HepG2 (cell line): ENCODE measurements around the gene KRT71. TPM values are rescaled to one million over a fixed set of nuclear protein-coding genes. Genes with fewer than 3 reads are reported as not detected.

Experiments
- ATAC-seq: fragments of 200-7000 bp; cut with Tn5 transposase; 3 replicates; pipeline ENCODE4 v1.9.1; 2020; ENCODE audit warnings: mild to moderate bottlenecking, moderate library complexity
- BruUV-seq: library from RNA; stranded (reverse); fragments of 400-500 nt; replicated peaks from 2 replicates; lab custom pipeline; 2021; lab: Mats Ljungman, UMichigan
- CTCF ChIA-PET: fragments of 300-600 bp; formaldehyde crosslinking; extraction: SDS; loops from one replicate; lab custom pipeline; 2021; ENCODE audit warnings: low total read pairs, inconsistent platforms, low intra/inter-chr PET ratio; lab: Yijun Ruan, JAX
- POLR2A ChIA-PET: fragments of 350-600 bp; sonication (Branson Sonifier 250); formaldehyde crosslinking; loops from one replicate; lab custom pipeline; 2020; ENCODE audit warnings: antibody characterized with exemption, inconsistent platforms; lab: Yijun Ruan, JAX
- DNase-seq: peaks from one replicate; pipeline ENCODE4 v3.0.0-alpha.2; 2015; ENCODE audit warnings: low spot score
- FAIRE-seq: peaks from 3 replicates; lab custom pipeline; 2011; peaks lifted over from hg19 to GRCh38; lab: Jason Lieb, UNC
- H2AFZ ChIP-seq: one replicate; pipeline ENCODE4 v1.6.1; 2011; ENCODE audit warnings: low read length, inconsistent platforms
- H3K27ac ChIP-seq: fragments of 300-600 bp; 3 replicates; pipeline ENCODE4 v1.8.0; 2011; ENCODE audit warnings: mixed run types, mild to moderate bottlenecking, mixed read lengths, low read length, inconsistent platforms; ENCODE audit not compliant: insufficient read depth; ENCODE audit errors: extremely low read length
- H3K27me3 ChIP-seq, 2 experiments: fragments of 200-600 bp in 1 of 2; 2 replicates in 1 of 2; 3 replicates in 1 of 2; pipeline versions ENCODE4 v1.6.0 to v1.8.0; 2011; ENCODE audit warnings: low read length in 2 of 2, mild to moderate bottlenecking in 2 of 2, moderate library complexity in 2 of 2, inconsistent platforms in 1 of 2; ENCODE audit not compliant: insufficient read depth in 2 of 2, control insufficient read depth in 1 of 2
- H3K36me3 ChIP-seq, 2 experiments: fragments of 200-600 bp in 1 of 2; replicated peaks in 1 of 2; 2 replicates in 1 of 2; 3 replicates in 1 of 2; pipeline versions ENCODE4 v1.5.1 to v1.8.0; 2011; ENCODE audit warnings: low read length in 2 of 2, inconsistent platforms in 1 of 2; ENCODE audit not compliant: insufficient read depth in 2 of 2, control insufficient read depth in 1 of 2
- H3K4me1 ChIP-seq: 2 replicates; pipeline ENCODE4 v1.5.1; 2012; ENCODE audit warnings: low read length, inconsistent platforms; ENCODE audit not compliant: insufficient read depth
- H3K4me2 ChIP-seq: 2 replicates; pipeline ENCODE4 v1.6.0; 2011; ENCODE audit warnings: low read depth, low read length, inconsistent platforms
- H3K4me3 ChIP-seq, 3 experiments: fragments of 200-600 bp in 1 of 3; sonication (generic), shearing (Covaris generic) in 1 of 3; replicated peaks in 1 of 3; 2 replicates each; pipeline ENCODE4 v1.5.1; 2011 to 2016; ENCODE audit warnings: low read length in 3 of 3, inconsistent platforms in 2 of 3, low read depth in 2 of 3, mild to moderate bottlenecking in 2 of 3, control low read depth in 1 of 3, mixed read lengths in 1 of 3; ENCODE audit not compliant: insufficient read depth in 1 of 3
- H3K79me2 ChIP-seq: one replicate; pipeline ENCODE4 v1.6.1; 2011; ENCODE audit warnings: low read length, inconsistent platforms; ENCODE audit not compliant: insufficient read depth
- H3K9ac ChIP-seq: 2 replicates; pipeline ENCODE4 v1.6.0; 2011; ENCODE audit warnings: mild to moderate bottlenecking, low read depth, low read length, inconsistent platforms; ENCODE audit not compliant: insufficient read depth
- H3K9me3 ChIP-seq: 2 replicates; pipeline ENCODE4 v1.5.1; 2012; ENCODE audit warnings: mild to moderate bottlenecking, low read length
- H4K20me1 ChIP-seq: 2 replicates; pipeline ENCODE4 v1.6.0; 2011; ENCODE audit warnings: inconsistent platforms, mild to moderate bottlenecking, low read length, moderate library complexity; ENCODE audit not compliant: insufficient read depth
- ATM ChIP-seq: fragments of 450-650 bp; IDR thresholded peaks from 2 replicates; pipeline ENCODE4 v1.7.1; 2017; ENCODE audit warnings: mild to moderate bottlenecking, borderline replicate concordance
- FOXP1 ChIP-seq, 2 experiments: fragments of 450-650 bp in 1 of 2; IDR thresholded peaks; 2 replicates each; pipeline ENCODE4 v1.6.1; 2017 to 2018; ENCODE audit warnings: antibody characterized with exemption in 1 of 2
- KLF6 ChIP-seq: IDR thresholded peaks from 2 replicates; pipeline ENCODE4 v1.8.0; 2016; ENCODE audit warnings: missing biosample characterization, missing genetic modification reagents
- PAF1 ChIP-seq: IDR thresholded peaks from 2 replicates; pipeline ENCODE4 v1.6.1; 2016; ENCODE audit warnings: missing genetic modification reagents, missing compliant biosample characterization
- POLR2G ChIP-seq: fragments of 200-400 bp; formaldehyde crosslinking; IDR thresholded peaks from 2 replicates; pipeline ENCODE4 v1.6.1; 2018; ENCODE audit warnings: mild to moderate bottlenecking, low read depth, low read length, moderate library complexity
- RFX1 ChIP-seq: fragments of 450-650 bp; IDR thresholded peaks from 2 replicates; pipeline ENCODE4 v1.6.1; 2017
- TBP ChIP-seq: sonication (generic); formaldehyde crosslinking; IDR thresholded peaks from 2 replicates; pipeline ENCODE4 v1.5.0; 2020; ENCODE audit warnings: missing genetic modification reagents
- WIZ ChIP-seq: sonication (generic); formaldehyde crosslinking; IDR thresholded peaks from 2 replicates; pipeline ENCODE4 v1.5.1; 2020; ENCODE audit warnings: mild to moderate bottlenecking, missing genetic modification reagents
- ZBTB42 ChIP-seq: sonication (generic); formaldehyde crosslinking; IDR thresholded peaks from 2 replicates; pipeline ENCODE4 v1.5.0; 2020; ENCODE audit warnings: mild to moderate bottlenecking, missing genetic modification reagents
- ZFP62 ChIP-seq: sonication (generic); formaldehyde crosslinking; IDR thresholded peaks from 2 replicates; pipeline ENCODE4 v1.4.0; 2020; ENCODE audit warnings: missing genetic modification reagents
- ZNF431 ChIP-seq: sonication (generic); formaldehyde crosslinking; IDR thresholded peaks from 2 replicates; pipeline ENCODE4 v1.9.0; 2022; ENCODE audit warnings: missing genetic modification reagents, low read depth, mild to moderate bottlenecking, borderline replicate concordance
- ZNF761 ChIP-seq: sonication (generic); formaldehyde crosslinking; conservative IDR thresholded peaks from 2 replicates; pipeline ENCODE4 v1.4.0; 2020; ENCODE audit warnings: mild to moderate bottlenecking, missing genetic modification reagents
- WGBS: methylation state at CpG from one replicate; pipeline ENCODE4 v1.1.6; 2017; ENCODE audit warnings: low lambda C conversion rate; 5-methylcytosine and 5-hydroxymethylcytosine counted together
- in situ Hi-C: cut with HindIII; loops from 2 replicates; pipeline ENCODE4 v1.10.0; 2017; ENCODE audit warnings: low pct_unique_long_range_greater_than_20kb; ENCODE audit not compliant: extremely low pct_ligation_motif_present
- intact Hi-C: fragments of 100-400 bp; cut with micrococcal nuclease; formaldehyde crosslinking; loops from one replicate; pipeline ENCODE4 v1.10.0; 2022; ENCODE audit not compliant: unreplicated experiment
- polyA plus RNA-seq, 8 experiments: library from polyadenylated mRNA; depleted of rRNA in 3 of 8; stranded (reverse) in 7 of 8; unstranded in 1 of 8; fragments of >200 nt; fragmentation: Illumina TruSeq in 4 of 8; extraction: Trizol in 4 of 8; gene quantifications; 2 replicates each; pipeline versions ENCODE4 v1.2.1 to v1.2.3, GENCODE V29; 2011 to 2016; ENCODE audit warnings: low read depth in 4 of 8, missing spikeins in 1 of 8, mixed read lengths in 1 of 8; ENCODE audit not compliant: insufficient read depth in 1 of 8
- total RNA-seq, 5 experiments: library from RNA; depleted of rRNA; stranded (reverse); fragments of >200 nt; fragmentation: Illumina TruSeq; extraction: Trizol; gene quantifications; 2 replicates each; pipeline ENCODE4 v1.2.3, GENCODE V29; 2016; ENCODE audit warnings: low read depth in 1 of 5
- TF ChIP-seq, protein P1 (sequence below): sonication (generic); formaldehyde crosslinking; IDR thresholded peaks from 2 replicates; pipeline ENCODE4 v1.8.0; 2022; ENCODE audit warnings: missing genetic modification reagents, mild to moderate bottlenecking, moderate library complexity, borderline replicate concordance
- TF ChIP-seq, protein P2 (sequence below): IDR thresholded peaks from 2 replicates; pipeline ENCODE4 v1.6.1; 2012; ENCODE audit warnings: inconsistent platforms
- TF ChIP-seq, protein P3 (sequence below): sonication (generic); formaldehyde crosslinking; IDR thresholded peaks from 2 replicates; pipeline ENCODE4 v1.8.1; 2023; ENCODE audit warnings: mild to moderate bottlenecking, inconsistent platforms, moderate library complexity, missing genetic modification reagents, borderline replicate concordance
- TF ChIP-seq, protein P4 (sequence below): IDR thresholded peaks from 2 replicates; pipeline ENCODE4 v1.6.1; 2012; ENCODE audit warnings: low read depth, low read length, improper control_type of control experiment

KRT71 gene
- total and polyA plus RNA-seq, 2 of the 13 experiments (the other 11 are each of a cell fraction or from before 2014, with no cell fraction given) = not detected

DNA sequence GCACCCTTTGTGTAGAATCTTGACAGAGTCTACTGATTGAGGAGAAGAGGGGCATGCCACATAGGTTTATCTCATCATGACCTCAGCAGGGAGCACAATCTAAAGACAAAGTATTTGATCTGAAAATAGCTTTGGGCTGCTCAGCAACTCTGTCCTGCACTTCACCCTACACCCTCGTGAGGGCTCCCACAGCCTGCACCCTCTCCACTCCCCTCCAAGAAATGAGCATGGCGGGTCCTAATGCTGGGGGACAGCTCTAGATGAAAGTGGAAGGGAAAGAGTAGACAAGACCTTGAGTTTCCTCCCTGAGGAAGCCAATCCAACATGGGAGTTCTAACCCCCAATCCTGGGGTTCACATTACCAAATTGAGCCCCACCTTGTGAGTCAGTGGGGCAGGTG, 22.0 kb downstream of the KRT71 start:
- no peaks in the 10 kb centered on the region for H3K36me3 ChIP-seq
- no peak overlapping the region for H3K27ac ChIP-seq
- H2AFZ ChIP-seq = no peak overlapping the region
- no peaks in the 10 kb centered on the region for H3K9me3 ChIP-seq
- no TSS peak for BruUV-seq
- POLR2A ChIA-PET = no interaction called here
- in situ Hi-C loops (loop anchor here (25.0 kb wide), 1 partner anchor 394 kb away; no protein-coding TSS in a partner anchor), intact Hi-C loops (no loop called here)
- ATAC-seq (no peak), FAIRE-seq (no peak), DNase-seq (no peak)
- H3K4me1 ChIP-seq = no peaks in the 10 kb centered on the region
- CTCF ChIA-PET = no interaction called here
- 4% methylated on average over 2 of the region's 2 CpGs for WGBS
- no peak overlapping the region for H3K4me3 ChIP-seq
- no peaks in the 10 kb centered on the region for H3K79me2 ChIP-seq
- H3K4me2 ChIP-seq = no peak overlapping the region
- H4K20me1 ChIP-seq = no peaks in the 10 kb centered on the region
- H3K27me3 ChIP-seq = peaks cover 3 to 14% of the 10 kb centered on the region in 2 experiments; a peak in 4 of 5 replicates
- no peak overlapping the region for H3K9ac ChIP-seq
- TF ChIP-seq ZFP62 (CRISPR knock-in tag) (no peak), ZNF761 (CRISPR knock-in tag) (no peak), ZBTB42 (CRISPR knock-in tag) (no peak), FOXP1 (IDR thresholded peaks at IDR 0.05) (no peak), FOXP1 (CRISPR knock-in tag; IDR thresholded peaks at IDR 0.05) (no peak), KLF6 (CRISPR knock-in tag) (no peak), WIZ (CRISPR knock-in tag) (no peak), ATM (no peak), PAF1 (CRISPR knock-in tag) (no peak), RFX1 (no peak), ZNF431 (CRISPR knock-in tag) (no peak), POLR2G (no peak), TBP (no peak)
- TF ChIP-seq, protein P1, sequence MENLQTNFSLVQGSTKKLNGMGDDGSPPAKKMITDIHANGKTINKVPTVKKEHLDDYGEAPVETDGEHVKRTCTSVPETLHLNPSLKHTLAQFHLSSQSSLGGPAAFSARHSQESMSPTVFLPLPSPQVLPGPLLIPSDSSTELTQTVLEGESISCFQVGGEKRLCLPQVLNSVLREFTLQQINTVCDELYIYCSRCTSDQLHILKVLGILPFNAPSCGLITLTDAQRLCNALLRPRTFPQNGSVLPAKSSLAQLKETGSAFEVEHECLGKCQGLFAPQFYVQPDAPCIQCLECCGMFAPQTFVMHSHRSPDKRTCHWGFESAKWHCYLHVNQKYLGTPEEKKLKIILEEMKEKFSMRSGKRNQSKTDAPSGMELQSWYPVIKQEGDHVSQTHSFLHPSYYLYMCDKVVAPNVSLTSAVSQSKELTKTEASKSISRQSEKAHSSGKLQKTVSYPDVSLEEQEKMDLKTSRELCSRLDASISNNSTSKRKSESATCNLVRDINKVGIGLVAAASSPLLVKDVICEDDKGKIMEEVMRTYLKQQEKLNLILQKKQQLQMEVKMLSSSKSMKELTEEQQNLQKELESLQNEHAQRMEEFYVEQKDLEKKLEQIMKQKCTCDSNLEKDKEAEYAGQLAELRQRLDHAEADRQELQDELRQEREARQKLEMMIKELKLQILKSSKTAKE (CRISPR knock-in tag) = no peak
- TF ChIP-seq, protein P2, sequence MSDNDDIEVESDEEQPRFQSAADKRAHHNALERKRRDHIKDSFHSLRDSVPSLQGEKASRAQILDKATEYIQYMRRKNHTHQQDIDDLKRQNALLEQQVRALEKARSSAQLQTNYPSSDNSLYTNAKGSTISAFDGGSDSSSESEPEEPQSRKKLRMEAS = no peak
- TF ChIP-seq, protein P3, sequence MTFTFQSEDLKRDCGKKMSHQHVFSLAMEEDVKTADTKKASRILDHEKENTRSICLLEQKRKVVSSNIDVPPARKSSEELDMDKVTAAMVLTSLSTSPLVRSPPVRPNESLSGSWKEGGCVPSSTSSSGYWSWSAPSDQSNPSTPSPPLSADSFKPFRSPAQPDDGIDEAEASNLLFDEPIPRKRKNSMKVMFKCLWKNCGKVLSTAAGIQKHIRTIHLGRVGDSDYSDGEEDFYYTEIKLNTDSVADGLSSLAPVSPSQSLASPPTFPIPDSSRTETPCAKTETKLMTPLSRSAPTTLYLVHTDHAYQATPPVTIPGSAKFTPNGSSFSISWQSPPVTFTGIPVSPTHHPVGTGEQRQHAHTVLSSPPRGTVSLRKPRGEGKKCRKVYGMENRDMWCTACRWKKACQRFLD (CRISPR knock-in tag) = no peak
- TF ChIP-seq, protein P4, sequence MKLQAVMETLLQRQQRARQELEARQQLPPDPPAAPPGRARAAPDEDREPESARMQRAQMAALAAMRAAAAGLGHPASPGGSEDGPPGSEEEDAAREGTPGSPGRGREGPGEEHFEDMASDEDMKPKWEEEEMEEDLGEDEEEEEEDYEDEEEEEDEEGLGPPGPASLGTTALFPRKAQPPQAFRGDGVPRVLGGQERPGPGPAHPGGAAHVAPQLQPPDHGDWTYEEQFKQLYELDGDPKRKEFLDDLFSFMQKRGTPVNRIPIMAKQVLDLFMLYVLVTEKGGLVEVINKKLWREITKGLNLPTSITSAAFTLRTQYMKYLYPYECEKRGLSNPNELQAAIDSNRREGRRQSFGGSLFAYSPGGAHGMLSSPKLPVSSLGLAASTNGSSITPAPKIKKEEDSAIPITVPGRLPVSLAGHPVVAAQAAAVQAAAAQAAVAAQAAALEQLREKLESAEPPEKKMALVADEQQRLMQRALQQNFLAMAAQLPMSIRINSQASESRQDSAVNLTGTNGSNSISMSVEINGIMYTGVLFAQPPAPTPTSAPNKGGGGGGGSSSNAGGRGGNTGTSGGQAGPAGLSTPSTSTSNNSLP = no peak
- TF ChIP-seq, all 625 proteins: peak for 0
